Loucy (cell line): Measurements from ENCODE around the gene TNNI3K.

Experiments
- H2AFZ ChIP-seq: fragments of 200-600 bp; sonication (generic); 2 replicates; pipeline ENCODE4 v1.6.0; 2016; ENCODE audit warnings: antibody characterized with exemption, mild to moderate bottlenecking, low read length, moderate library complexity
- H3F3A ChIP-seq: fragments of 200-600 bp; 2 replicates; pipeline ENCODE4 v1.6.0; 2016; ENCODE audit warnings: antibody characterized with exemption, low read depth, mild to moderate bottlenecking
- H3K27me3 ChIP-seq: fragments of 200-600 bp; sonication (generic); 2 replicates; pipeline ENCODE4 v1.6.1; 2014; ENCODE audit warnings: low read length, mild to moderate bottlenecking; ENCODE audit not compliant: insufficient read depth, poor library complexity, severe bottlenecking
- H3K36me3 ChIP-seq: fragments of 200-600 bp; sonication (generic); 2 replicates; pipeline ENCODE4 v1.6.1; 2016; ENCODE audit warnings: low read length; ENCODE audit not compliant: insufficient read depth
- H3K4me1 ChIP-seq: fragments of 200-600 bp; sonication (generic); 2 replicates; pipeline ENCODE4 v1.5.1; 2014; ENCODE audit warnings: low read length, mild to moderate bottlenecking; ENCODE audit not compliant: insufficient read depth, poor library complexity, severe bottlenecking
- H3K4me2 ChIP-seq: fragments of 200-600 bp; sonication (generic); 2 replicates; pipeline ENCODE4 v1.6.0; 2014; ENCODE audit warnings: antibody characterized with exemption, low read length, low read depth, mild to moderate bottlenecking; ENCODE audit not compliant: poor library complexity, severe bottlenecking
- H3K4me3 ChIP-seq: fragments of 200-600 bp; sonication (generic); 2 replicates; pipeline ENCODE4 v1.5.1; 2014; ENCODE audit warnings: low read length, mild to moderate bottlenecking, mixed read lengths; ENCODE audit not compliant: poor library complexity, severe bottlenecking
- H3K79me2 ChIP-seq: fragments of 200-600 bp; sonication (generic); 2 replicates; pipeline ENCODE4 v1.6.1; 2014; ENCODE audit warnings: low read length; ENCODE audit not compliant: insufficient read depth
- H3K9ac ChIP-seq: fragments of 200-600 bp; sonication (generic); 2 replicates; pipeline ENCODE4 v1.6.0; 2014; ENCODE audit warnings: mild to moderate bottlenecking, low read depth, low read length, moderate library complexity; ENCODE audit not compliant: poor library complexity, severe bottlenecking
- H3K9me2 ChIP-seq: fragments of 200-600 bp; sonication (generic); replicated peaks from 2 replicates; pipeline ENCODE4 v1.6.1; 2016; ENCODE audit warnings: low read depth, low read length, mixed read lengths
- H3K9me3 ChIP-seq: fragments of 200-600 bp; sonication (generic); 2 replicates; pipeline ENCODE4 v1.6.1; 2014; ENCODE audit warnings: mild to moderate bottlenecking, antibody characterized with exemption, low read length, low read depth; ENCODE audit not compliant: insufficient read depth
- H4K20me1 ChIP-seq: fragments of 200-600 bp; sonication (generic); 2 replicates; pipeline ENCODE4 v1.6.0; 2014; ENCODE audit warnings: antibody characterized with exemption, low read length, mild to moderate bottlenecking; ENCODE audit not compliant: insufficient read depth, poor library complexity, severe bottlenecking
- CTCF ChIP-seq: fragments of 200-600 bp; sonication (generic); conservative IDR thresholded peaks from 2 replicates; pipeline ENCODE4 v1.5.1; 2014; ENCODE audit warnings: mild to moderate bottlenecking, antibody characterized with exemption, low read length
- EZH2phosphoT487 ChIP-seq: fragments of 200-600 bp; IDR thresholded peaks from 2 replicates; pipeline ENCODE4 v1.6.1; 2018; ENCODE audit warnings: antibody characterized with exemption, mild to moderate bottlenecking, moderate library complexity, borderline replicate concordance

Gene TNNI3K

GRCh38 chr1:74502432-74502831 lies 267.2 kb downstream of the TNNI3K start:
- TF ChIP-seq CTCF (no peak), EZH2phosphoT487 (no peak)

GRCh38 chr1:74502858-74503257 lies 267.7 kb downstream of the TNNI3K start:
- no peaks in the 10 kb centered on the region for H4K20me1 ChIP-seq
- no peaks in the 10 kb centered on the region for H3K9me3 ChIP-seq
- no peaks in the 10 kb centered on the region for H3K27me3 ChIP-seq
- no peaks in the 10 kb centered on the region for H3F3A ChIP-seq
- H3K9me2 ChIP-seq: no peaks in the 10 kb centered on the region
- H3K36me3 ChIP-seq: no peaks in the 10 kb centered on the region
- H3K9ac ChIP-seq: no peak overlapping the region
- H3K4me2 ChIP-seq: no peak overlapping the region
- TF ChIP-seq EZH2phosphoT487 (no peak), CTCF (no peak)
- H2AFZ ChIP-seq: no peak overlapping the region
- H3K4me1 ChIP-seq: no peaks in the 10 kb centered on the region
- no peak overlapping the region for H3K4me3 ChIP-seq
- no peaks in the 10 kb centered on the region for H3K79me2 ChIP-seq

More at GRCh38 chr1:74502432-74502831, 267.2 kb downstream of the TNNI3K start:
- no peaks in the 10 kb centered on the region for H3K9me3 ChIP-seq
- no peaks in the 10 kb centered on the region for H3K9me2 ChIP-seq
- no peaks in the 10 kb centered on the region for H3K27me3 ChIP-seq
- no peaks in the 10 kb centered on the region for H3K36me3 ChIP-seq
- no peaks in the 10 kb centered on the region for H3K79me2 ChIP-seq
- H3K9ac ChIP-seq: no peak overlapping the region
- no peak overlapping the region for H2AFZ ChIP-seq
- H3K4me2 ChIP-seq: no peak overlapping the region
- no peaks in the 10 kb centered on the region for H3K4me1 ChIP-seq
- H3F3A ChIP-seq: no peaks in the 10 kb centered on the region
- no peak overlapping the region for H3K4me3 ChIP-seq
- H4K20me1 ChIP-seq: no peaks in the 10 kb centered on the region

GRCh38 chr1:74504125-74504932 lies 269.1 kb downstream of the TNNI3K start:
- no peak overlapping the region for H3K4me2 ChIP-seq
- H3K36me3 ChIP-seq: no peaks in the 10 kb centered on the region
- no peaks in the 10 kb centered on the region for H3K27me3 ChIP-seq

More at GRCh38 chr1:74504125-74504932, 269.1 kb downstream of the TNNI3K start:
- no peak overlapping the region for H3K9ac ChIP-seq
- H3K79me2 ChIP-seq: no peaks in the 10 kb centered on the region
- no peaks in the 10 kb centered on the region for H3F3A ChIP-seq
- no peak overlapping the region for H3K4me3 ChIP-seq
- no peak overlapping the region for H2AFZ ChIP-seq
- TF ChIP-seq CTCF (peak; percentile 86), EZH2phosphoT487 (no peak)
- no peaks in the 10 kb centered on the region for H3K9me2 ChIP-seq
- H3K9me3 ChIP-seq: no peaks in the 10 kb centered on the region
- no peaks in the 10 kb centered on the region for H4K20me1 ChIP-seq
- H3K4me1 ChIP-seq: no peaks in the 10 kb centered on the region
